Esophagus muscularis mucosa (tissue), 4 donors: ENCODE data around the gene JAKMIP1. TPM values are rescaled to one million over a fixed set of nuclear protein-coding genes. Genes with fewer than 3 reads are reported as not detected.

Experiments used
- DNase-seq: peaks from one replicate; pipeline ENCODE4 v3.0.0-alpha.2; 2017; ENCODE audit errors: extremely low spot score
- H3K27ac ChIP-seq, 4 donors: fragments of 200-600 bp; sonication (generic); replicated peaks in 1 of 4; 1 replicate in 3 of 4; 2 replicates in 1 of 4; pipeline ENCODE4 v1.5.1; 2016 to 2019; ENCODE audit warnings: mild to moderate bottlenecking in 1 of 4
- H3K27me3 ChIP-seq, 4 donors: fragments of 200-600 bp; sonication (generic); one replicate each; pipeline versions ENCODE4 v1.5.1 to v1.6.0; 2016 to 2019
- H3K36me3 ChIP-seq, 4 donors: fragments of 200-600 bp; sonication (generic); one replicate each; pipeline ENCODE4 v1.5.1; 2016 to 2019
- H3K4me1 ChIP-seq, 4 donors: fragments of 200-600 bp; sonication (generic); one replicate each; pipeline ENCODE4 v1.5.1; 2016 to 2019
- H3K4me3 ChIP-seq, 4 donors: fragments of 200-600 bp; sonication (generic); 1 replicate in 2 of 4; 2 replicates in 2 of 4; pipeline ENCODE4 v1.5.1; 2016 to 2019; ENCODE audit warnings: mild to moderate bottlenecking in 4 of 4, moderate library complexity in 1 of 4
- H3K9me3 ChIP-seq, 4 donors: fragments of 200-600 bp; sonication (generic); 1 replicate in 3 of 4; 2 replicates in 1 of 4; pipeline ENCODE4 v1.5.1; 2016 to 2019
- CTCF ChIP-seq, 3 experiments: fragments of 200-600 bp in 2 of 3; fragments of 450-650 bp in 1 of 3; sonication (generic) in 2 of 3; IDR thresholded peaks; one replicate each; pipeline ENCODE4 v1.5.1; 2017 to 2019; ENCODE audit warnings: antibody characterized with exemption in 3 of 3, mild to moderate bottlenecking in 2 of 3, moderate library complexity in 1 of 3
- EP300 ChIP-seq: sonication (generic); formaldehyde crosslinking; IDR thresholded peaks from one replicate; pipeline ENCODE4 v1.6.1; 2017; ENCODE audit warnings: antibody characterized with exemption
- POLR2A ChIP-seq: fragments of 450-650 bp; IDR thresholded peaks from one replicate; pipeline ENCODE4 v1.6.1; 2017; ENCODE audit warnings: antibody characterized with exemption, moderate library complexity, mild to moderate bottlenecking, low read depth
- POLR2AphosphoS5 ChIP-seq, 2 donors: sonication (generic); formaldehyde crosslinking; IDR thresholded peaks; one replicate each; pipeline ENCODE4 v1.6.1; 2017; ENCODE audit warnings: antibody characterized with exemption in 2 of 2
- WGBS: methylation state at CpG from one replicate; pipeline ENCODE4 v1.1.5; 2018; 5-methylcytosine and 5-hydroxymethylcytosine counted together
- intact Hi-C: fragments of 100-400 bp; cut with DNase I; formaldehyde crosslinking; loops from one replicate; pipeline ENCODE4 v1.15.1; 2023
- total RNA-seq, 4 donors: library from RNA; depleted of rRNA; stranded (reverse); fragments of >200 nt; gene quantifications; one replicate each; pipeline versions ENCODE4 v1.1.0 to v1.2.1, GENCODE V29; 2016

The JAKMIP1 gene
- total RNA-seq, 4 donors from 2014 or later = 0.57 to 2.8 (median 0.91) TPM

GRCh38 chr4:5992171-5992827 is 208.1 kb downstream of the JAKMIP1 start:
- no peak overlapping the region for H3K4me3 ChIP-seq
- WGBS = 81% methylated on average over 17 of the region's 17 CpGs
- no peak for DNase-seq
- no peaks in the 10 kb centered on the region for H3K9me3 ChIP-seq
- H3K27me3 ChIP-seq = peaks cover 0 to 71% (median 2%) of the 10 kb centered on the region in 4 donors
- no peaks in the 10 kb centered on the region for H3K36me3 ChIP-seq
- no peak overlapping the region for H3K27ac ChIP-seq
- TF ChIP-seq CTCF (IDR thresholded peaks at IDR 0.05) = no peak
- no peak for TF ChIP-seq POLR2A
- TF ChIP-seq EP300 = no peak
- no peak for TF ChIP-seq POLR2AphosphoS5 (IDR thresholded peaks at IDR 0.05)
- no peaks in the 10 kb centered on the region for H3K4me1 ChIP-seq
- intact Hi-C loops = loop anchor here (10.0 kb wide), 2 partner anchors 93 to 343 kb away; no protein-coding TSS in a partner anchor

GRCh38 chr4:5991405-5991804 is 208.9 kb downstream of the JAKMIP1 start:
- 17% methylated on average over 1 of the region's 1 CpG for WGBS
- no peak overlapping the region for H3K4me3 ChIP-seq
- no peaks in the 10 kb centered on the region for H3K36me3 ChIP-seq
- no peak for TF ChIP-seq POLR2A
- TF ChIP-seq EP300 = no peak
- no peak for TF ChIP-seq POLR2AphosphoS5 (IDR thresholded peaks at IDR 0.05)
- no peak for TF ChIP-seq CTCF (IDR thresholded peaks at IDR 0.05)
- DNase-seq = no peak
- no peaks in the 10 kb centered on the region for H3K9me3 ChIP-seq
- intact Hi-C loops = loop anchor here (10.0 kb wide), 2 partner anchors 93 to 343 kb away; no protein-coding TSS in a partner anchor
- peaks cover 0 to 71% (median 2%) of the 10 kb centered on the region in 4 donors for H3K27me3 ChIP-seq
- H3K4me1 ChIP-seq = no peaks in the 10 kb centered on the region
- H3K27ac ChIP-seq = no peak overlapping the region

- no peaks in the 10 kb centered on the region for H3K36me3 ChIP-seq
- TF ChIP-seq EP300 (no peak), CTCF (IDR thresholded peaks at IDR 0.05) (no peak), POLR2A (no peak), POLR2AphosphoS5 (IDR thresholded peaks at IDR 0.05) (no peak)
- WGBS = 88% methylated on average over 16 of the region's 16 CpGs
- intact Hi-C loops = loop anchor here (10.0 kb wide), 2 partner anchors 94 to 344 kb away; no protein-coding TSS in a partner anchor
- no peaks in the 10 kb centered on the region for H3K4me1 ChIP-seq
- H3K27me3 ChIP-seq = peaks cover 0 to 65% (median 2%) of the 10 kb centered on the region in 4 donors
- no peak for DNase-seq
- H3K4me3 ChIP-seq = no peak overlapping the region
- no peak overlapping the region for H3K27ac ChIP-seq
- H3K9me3 ChIP-seq = no peaks in the 10 kb centered on the region
Observed at GRCh38 chr4:5990446-5991160, 209.7 kb downstream of the JAKMIP1 start.

GRCh38 chr4:5989236-5990225 is 210.8 kb downstream of the JAKMIP1 start:
- no peak for TF ChIP-seq CTCF (IDR thresholded peaks at IDR 0.05)
- no peak for TF ChIP-seq POLR2AphosphoS5 (IDR thresholded peaks at IDR 0.05)
- TF ChIP-seq EP300 = no peak
- TF ChIP-seq POLR2A = no peak
- Histone ChIP-seq H3K36me3 (no peaks in the 10 kb centered on the region), H3K4me3 (no peak overlapping the region), H3K4me1 (no peaks in the 10 kb centered on the region), H3K9me3 (no peaks in the 10 kb centered on the region), H3K27me3 (peaks cover 0 to 55% (median 2%) of the 10 kb centered on the region in 4 donors), H3K27ac (no peak overlapping the region)
- DNase-seq = no peak
- intact Hi-C loops = loop anchor here (10.0 kb wide), 2 partner anchors 95 to 345 kb away; no protein-coding TSS in a partner anchor
- 78% methylated on average over 15 of the region's 18 CpGs for WGBS
